Endothelial cell of umbilical vein (primary cell): ENCODE data around the gene GCAT.

ENCODE experiments used
- EZH2 ChIP-seq: IDR thresholded peaks from 2 replicates; pipeline ENCODE4 v1.6.1; 2012; ENCODE audit warnings: borderline replicate concordance, low read depth, mild to moderate bottlenecking, moderate library complexity, low read length, inconsistent platforms; ENCODE audit not compliant: severe bottlenecking
- POLR2A ChIP-seq: IDR thresholded peaks from 2 replicates; pipeline ENCODE4 v1.6.1; 2012; ENCODE audit warnings: low read depth, mild to moderate bottlenecking, control low read depth, low read length
- TF ChIP-seq, protein P1 (sequence below), 2 donors: IDR thresholded peaks; 1 replicate in 1 of 2; 2 replicates in 1 of 2; pipeline ENCODE4 v1.5.1; 2011; ENCODE audit warnings: low read length in 2 of 2, mild to moderate bottlenecking in 2 of 2, moderate library complexity in 2 of 2, control low read depth in 1 of 2, inconsistent platforms in 1 of 2, low read depth in 1 of 2; ENCODE audit not compliant: insufficient read depth in 1 of 2; ENCODE audit errors: extremely low read depth in 1 of 2

DNA sequence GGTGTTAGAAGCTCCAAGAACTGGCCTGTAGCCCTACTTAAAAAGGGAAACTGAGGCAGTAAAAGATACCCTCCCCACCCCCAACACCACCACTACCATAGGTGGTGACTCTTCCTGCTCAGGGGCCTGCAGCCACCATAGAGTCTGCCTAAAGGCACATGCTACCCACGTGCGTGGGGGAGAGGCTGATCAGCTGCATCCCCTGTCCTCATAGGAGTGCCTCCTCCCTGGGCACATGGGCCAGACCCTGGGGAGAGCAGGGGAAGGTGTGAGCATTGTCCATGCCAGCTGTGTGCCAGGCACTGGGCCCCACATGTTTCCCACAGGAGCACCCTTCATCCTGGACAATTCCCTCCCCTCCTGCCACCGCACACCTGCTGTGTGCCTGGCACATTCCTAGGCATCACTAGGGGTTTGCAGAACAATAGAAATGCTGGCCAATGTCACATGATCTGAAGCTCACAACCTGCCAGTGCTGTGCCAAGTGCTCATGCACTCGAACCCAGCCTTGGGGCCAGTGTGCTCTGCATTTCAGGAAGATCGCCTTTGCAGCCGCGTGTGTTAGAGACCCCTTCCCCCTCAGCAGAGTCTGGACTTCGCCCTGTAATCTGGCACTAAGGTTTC lies 41.7 kb upstream of the GCAT start:
- TF ChIP-seq, protein P1, sequence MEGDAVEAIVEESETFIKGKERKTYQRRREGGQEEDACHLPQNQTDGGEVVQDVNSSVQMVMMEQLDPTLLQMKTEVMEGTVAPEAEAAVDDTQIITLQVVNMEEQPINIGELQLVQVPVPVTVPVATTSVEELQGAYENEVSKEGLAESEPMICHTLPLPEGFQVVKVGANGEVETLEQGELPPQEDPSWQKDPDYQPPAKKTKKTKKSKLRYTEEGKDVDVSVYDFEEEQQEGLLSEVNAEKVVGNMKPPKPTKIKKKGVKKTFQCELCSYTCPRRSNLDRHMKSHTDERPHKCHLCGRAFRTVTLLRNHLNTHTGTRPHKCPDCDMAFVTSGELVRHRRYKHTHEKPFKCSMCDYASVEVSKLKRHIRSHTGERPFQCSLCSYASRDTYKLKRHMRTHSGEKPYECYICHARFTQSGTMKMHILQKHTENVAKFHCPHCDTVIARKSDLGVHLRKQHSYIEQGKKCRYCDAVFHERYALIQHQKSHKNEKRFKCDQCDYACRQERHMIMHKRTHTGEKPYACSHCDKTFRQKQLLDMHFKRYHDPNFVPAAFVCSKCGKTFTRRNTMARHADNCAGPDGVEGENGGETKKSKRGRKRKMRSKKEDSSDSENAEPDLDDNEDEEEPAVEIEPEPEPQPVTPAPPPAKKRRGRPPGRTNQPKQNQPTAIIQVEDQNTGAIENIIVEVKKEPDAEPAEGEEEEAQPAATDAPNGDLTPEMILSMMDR (IDR thresholded peaks at IDR 0.05; ENCODE audit: extremely low read depth in 1 of 2, insufficient read depth in 1 of 2, low read depth in 1 of 2, low read length in 2 of 2): no peak
- no peak for TF ChIP-seq EZH2
- TF ChIP-seq POLR2A: no peak
